Ramos (cell line): ENCODE data around the gene LRRN1.
"Not testable (repeated sequence)": the region's sequence is repeated elsewhere in the genome, so short reads cannot be mapped to it uniquely, and the experiment has no call there.

ENCODE experiments used
- in situ Hi-C: fragments of 300-500 bp; cut with MboI; formaldehyde crosslinking; loops from one replicate; pipeline ENCODE4 v1.14.3; 2022; ENCODE audit warnings: low sequenced_read_pairs; ENCODE audit not compliant: unreplicated experiment

Gene LRRN1

GRCh38 chr3:3887311-3887710, 88.1 kb downstream of the LRRN1 start:
- in situ Hi-C loops, result not testable (repeated sequence)

GRCh38 chr3:3893590-3893989, 94.4 kb downstream of the LRRN1 start:
- in situ Hi-C loops, result no loop called here
